ENCODE data around the gene CHD1. TPM values are rescaled to one million over a fixed set of nuclear protein-coding genes. Genes with fewer than 3 reads are reported as not detected.

The CHD1 gene
- total and polyA plus RNA-seq, 2 of the 4 experiments (the other 2 are of a cell fraction) = 12.3 to 33.7 TPM

DNA sequence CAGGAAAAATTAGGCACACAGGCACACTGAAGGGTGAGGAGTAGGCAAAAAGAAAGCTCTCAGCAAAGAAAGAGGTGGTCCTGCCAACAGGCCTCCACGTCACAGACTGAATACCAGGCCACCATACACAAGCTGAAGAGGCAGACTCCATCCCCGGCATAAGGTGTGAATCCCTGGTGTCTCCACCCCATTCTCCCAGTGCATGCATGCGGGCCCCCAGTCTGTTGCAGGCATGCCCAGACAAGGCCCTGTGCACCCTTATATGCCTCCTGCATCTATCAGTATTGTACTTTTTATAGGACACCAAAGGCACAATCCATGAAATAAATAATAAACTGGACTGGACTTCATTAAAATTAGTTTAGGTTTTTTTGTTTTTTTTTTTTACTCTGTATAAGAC is 82.3 kb downstream of the CHD1 start:
- ChIA-PET CTCF (interaction anchor here (0.6 kb wide), 1 partner anchor 42 kb away, joined by 3 read pairs; no protein-coding TSS in a partner anchor), POLR2A (ENCODE audit: unreplicated experiment) (no interaction called here)
- Histone ChIP-seq H3K9me1 (ENCODE audit: insufficient read depth, low read length) (no peaks in the 10 kb centered on the region), H2BK5ac (ENCODE audit: low read depth, low read length, poor library complexity, severe bottlenecking) (no peak overlapping the region), H4K20me1 (ENCODE audit: insufficient read depth, low read length) (no peaks in the 10 kb centered on the region), H2BK20ac (ENCODE audit: low read depth, low read length) (no peak overlapping the region), H3K9me3 (ENCODE audit: control insufficient read depth, insufficient read depth, low read length) (peaks cover 6% of the 10 kb centered on the region), H3K9ac (ENCODE audit: low read depth, low read length) (no peak overlapping the region), H4K5ac (ENCODE audit: low read depth, low read length) (peak overlapping the region; percentile 76), H3K36me3 (ENCODE audit: control insufficient read depth, insufficient read depth, low read length) (no peaks in the 10 kb centered on the region), H3K27ac (ENCODE audit: insufficient read depth, low read length) (no peak overlapping the region), H4K8ac (ENCODE audit: low read depth in 2 of 2, low read length in 2 of 2) (peak overlapping the region in 1 of 2 experiments; percentile 22; a peak in 2 of 4 replicates), H3K4me3 (ENCODE audit: insufficient read depth, low read depth, low read length) (no peak overlapping the region), H3K4me1 (ENCODE audit: control insufficient read depth, insufficient read depth, low read length) (peaks cover 3% of the 10 kb centered on the region), H2BK120ac (ENCODE audit: low read depth, low read length) (peak overlapping the region; percentile 36; the same call in 1 of the 2 replicates), H3K18ac (ENCODE audit: low read depth, low read length) (peak overlapping the region; percentile 93), H4K91ac (ENCODE audit: insufficient read depth, low read depth, low read length) (no peak overlapping the region), H3K14ac (replicated peaks; ENCODE audit: low read depth, low read length) (no peak overlapping the region), H3K23ac (ENCODE audit: low read depth, low read length) (no peak overlapping the region), H3K79me1 (ENCODE audit: low read depth in 1 of 2, low read length in 2 of 2) (no peaks in the 10 kb centered on the region), H2BK15ac (ENCODE audit: low read depth, low read length) (no peak overlapping the region), H2AFZ (replicated peaks; ENCODE audit: low read length, poor library complexity) (no peak overlapping the region), H3K56ac (ENCODE audit: extremely low read depth, insufficient read depth, low read length) (no peak overlapping the region), H3K27me3 (ENCODE audit: control insufficient read depth, insufficient read depth, low read length) (no peaks in the 10 kb centered on the region), H2AK5ac (ENCODE audit: low read depth, low read length) (no peak overlapping the region), H3K4me2 (ENCODE audit: low read depth, low read length) (no peak overlapping the region), H3K4ac (ENCODE audit: low read depth, low read length) (no peak overlapping the region), H2AK9ac (replicated peaks; ENCODE audit: low read depth, low read length, poor library complexity) (no peak overlapping the region)
- BruUV-seq (replicated peaks) = no TSS peak
- intact Hi-C loops (cut with micrococcal nuclease) (no loop called here), dilution Hi-C loops (cut with HindIII; ENCODE audit: low sequenced_read_pairs, unreplicated experiment) (no loop called here), in situ Hi-C loops (cut with MboI; ENCODE audit: low sequenced_read_pairs) (no loop called here)
- 80% methylated on average over 2 of the region's 3 CpGs; no CpG with 5 or more reads in 1 of the 2 experiments for WGBS, 2 experiments (ENCODE audit: extremely low coverage in 2 of 2, insufficient read length in 1 of 2)
- no peak for DNase-seq
- TF ChIP-seq CTCF (conservative IDR thresholded peaks at IDR 0.05; ENCODE audit: low read depth, low read length) (no peak), SMC3 (IDR thresholded peaks at IDR 0.05; ENCODE audit: low read depth, low read length) (no peak), RFX5 (IDR thresholded peaks at IDR 0.05; ENCODE audit: low read depth, low read length) (no peak), CHD1 (IDR thresholded peaks at IDR 0.05; ENCODE audit: low read depth, low read length) (no peak), RAD21 (IDR thresholded peaks at IDR 0.05; ENCODE audit: low read length) (no peak), NFE2L2 (IDR thresholded peaks at IDR 0.05; ENCODE audit: low read depth, low read length) (no peak), MAFK (IDR thresholded peaks at IDR 0.05; ENCODE audit: low read depth, low read length) (no peak), MAZ (IDR thresholded peaks at IDR 0.05; ENCODE audit: borderline replicate concordance, low read depth, low read length) (no peak), FOS (IDR thresholded peaks at IDR 0.05; ENCODE audit: low read depth, low read length) (no peak), POLR2A (IDR thresholded peaks at IDR 0.05; ENCODE audit: low read depth, low read length) (no peak), BHLHE40 (IDR thresholded peaks at IDR 0.05; ENCODE audit: low read depth, low read length) (no peak)
- 0 out of 2 replicates have a peak, but pooled peaks have one; percentile 12 for ATAC-seq (ENCODE audit: low read depth)

Data from IMR-90 (cell line).